Upper lobe of right lung (tissue), 1 donor: ENCODE results near the gene ILK. TPM values are rescaled to one million over a fixed set of nuclear protein-coding genes. Genes with fewer than 3 reads are reported as not detected.

Experiments
- ATAC-seq: fragments of 200-7000 bp; cut with Tn5 transposase; one replicate; pipeline ENCODE4 v1.9.1; 2020; ENCODE audit warnings: mild to moderate bottlenecking, moderate library complexity
- DNase-seq: peaks from one replicate; pipeline ENCODE4 v3.0.0-alpha.2; 2020
- H3K27ac ChIP-seq: fragments of 200-600 bp; one replicate; pipeline ENCODE4 v1.8.0; 2022
- H3K27me3 ChIP-seq: fragments of 200-600 bp; one replicate; pipeline ENCODE4 v1.8.0; 2022; ENCODE audit warnings: mild to moderate bottlenecking
- H3K36me3 ChIP-seq: fragments of 200-600 bp; one replicate; pipeline ENCODE4 v1.8.0; 2022
- H3K4me1 ChIP-seq: fragments of 200-600 bp; one replicate; pipeline ENCODE4 v1.8.0; 2022
- H3K4me3 ChIP-seq: fragments of 200-600 bp; one replicate; pipeline ENCODE4 v1.8.0; 2022; ENCODE audit warnings: mild to moderate bottlenecking
- H3K9me3 ChIP-seq: fragments of 200-600 bp; one replicate; pipeline ENCODE4 v1.8.0; 2022
- CTCF ChIP-seq: fragments of 200-600 bp; IDR thresholded peaks from one replicate; pipeline ENCODE4 v1.8.0; 2022; ENCODE audit warnings: antibody characterized with exemption
- intact Hi-C: fragments of 100-400 bp; cut with DNase I; formaldehyde crosslinking; loops from one replicate; pipeline ENCODE4 v1.11.0; 2022
- total RNA-seq: library from RNA; stranded (reverse); fragmentation: NEBNext Ultra II Directional; extraction: Animal tissue kit (Norgen Biotek cat#: 25700); gene quantifications from one replicate; pipeline ENCODE4 v1.2.1, GENCODE V29; 2021
- donor health status: DM: no; HTN: yes; CAD: no; lungs with severe emphysema.

ILK gene
- total RNA-seq, 1 donor from 2014 or later = 148 TPM

GRCh38 chr11:6621711-6622211, 18.2 kb downstream of the ILK start:
- no peaks in the 10 kb centered on the region for H3K27me3 ChIP-seq
- H3K9me3 ChIP-seq = no peaks in the 10 kb centered on the region
- H3K4me1 ChIP-seq = peaks cover 9% of the 10 kb centered on the region
- peaks cover 3% of the 10 kb centered on the region for H3K36me3 ChIP-seq
- DNase-seq (no peak), ATAC-seq (no peak)
- intact Hi-C loops = no loop called here
- TF ChIP-seq CTCF = no peak
- no peak overlapping the region for H3K27ac ChIP-seq
- no peak overlapping the region for H3K4me3 ChIP-seq

GRCh38 chr11:6622261-6623171, 18.9 kb downstream of the ILK start:
- H3K4me3 ChIP-seq = no peak overlapping the region
- DNase-seq = no peak
- intact Hi-C loops = no loop called here
- ATAC-seq = no peak
- TF ChIP-seq CTCF = no peak
- no peaks in the 10 kb centered on the region for H3K36me3 ChIP-seq
- H3K4me1 ChIP-seq = peaks cover 5% of the 10 kb centered on the region
- no peak overlapping the region for H3K27ac ChIP-seq
- no peaks in the 10 kb centered on the region for H3K9me3 ChIP-seq
- no peaks in the 10 kb centered on the region for H3K27me3 ChIP-seq

GRCh38 chr11:6623391-6624363, 20.1 kb downstream of the ILK start:
- no peak for TF ChIP-seq CTCF
- Histone ChIP-seq H3K4me3 (no peak overlapping the region), H3K27ac (no peak overlapping the region), H3K36me3 (no peaks in the 10 kb centered on the region), H3K27me3 (no peaks in the 10 kb centered on the region), H3K9me3 (no peaks in the 10 kb centered on the region), H3K4me1 (no peaks in the 10 kb centered on the region)
- intact Hi-C loops = no loop called here
- DNase-seq = no peak
- no peak for ATAC-seq

- intact Hi-C loops = no loop called here
- Histone ChIP-seq H3K27ac (no peak overlapping the region), H3K4me1 (no peaks in the 10 kb centered on the region), H3K9me3 (no peaks in the 10 kb centered on the region), H3K4me3 (no peak overlapping the region), H3K27me3 (no peaks in the 10 kb centered on the region), H3K36me3 (no peaks in the 10 kb centered on the region)
- no peak for TF ChIP-seq CTCF
- ATAC-seq (no peak), DNase-seq (no peak)
Observed at GRCh38 chr11:6625156-6625831, 21.7 kb downstream of the ILK start.

GRCh38 chr11:6625832-6626420, 22.4 kb downstream of the ILK start:
- intact Hi-C loops = no loop called here
- Histone ChIP-seq H3K4me3 (no peak overlapping the region), H3K36me3 (no peaks in the 10 kb centered on the region), H3K27me3 (no peaks in the 10 kb centered on the region), H3K27ac (no peak overlapping the region), H3K4me1 (no peaks in the 10 kb centered on the region), H3K9me3 (no peaks in the 10 kb centered on the region)
- DNase-seq = no peak
- no peak for TF ChIP-seq CTCF
- no peak for ATAC-seq
